ENCODE measurements around the gene MYMX.

The MYMX gene

DNA sequence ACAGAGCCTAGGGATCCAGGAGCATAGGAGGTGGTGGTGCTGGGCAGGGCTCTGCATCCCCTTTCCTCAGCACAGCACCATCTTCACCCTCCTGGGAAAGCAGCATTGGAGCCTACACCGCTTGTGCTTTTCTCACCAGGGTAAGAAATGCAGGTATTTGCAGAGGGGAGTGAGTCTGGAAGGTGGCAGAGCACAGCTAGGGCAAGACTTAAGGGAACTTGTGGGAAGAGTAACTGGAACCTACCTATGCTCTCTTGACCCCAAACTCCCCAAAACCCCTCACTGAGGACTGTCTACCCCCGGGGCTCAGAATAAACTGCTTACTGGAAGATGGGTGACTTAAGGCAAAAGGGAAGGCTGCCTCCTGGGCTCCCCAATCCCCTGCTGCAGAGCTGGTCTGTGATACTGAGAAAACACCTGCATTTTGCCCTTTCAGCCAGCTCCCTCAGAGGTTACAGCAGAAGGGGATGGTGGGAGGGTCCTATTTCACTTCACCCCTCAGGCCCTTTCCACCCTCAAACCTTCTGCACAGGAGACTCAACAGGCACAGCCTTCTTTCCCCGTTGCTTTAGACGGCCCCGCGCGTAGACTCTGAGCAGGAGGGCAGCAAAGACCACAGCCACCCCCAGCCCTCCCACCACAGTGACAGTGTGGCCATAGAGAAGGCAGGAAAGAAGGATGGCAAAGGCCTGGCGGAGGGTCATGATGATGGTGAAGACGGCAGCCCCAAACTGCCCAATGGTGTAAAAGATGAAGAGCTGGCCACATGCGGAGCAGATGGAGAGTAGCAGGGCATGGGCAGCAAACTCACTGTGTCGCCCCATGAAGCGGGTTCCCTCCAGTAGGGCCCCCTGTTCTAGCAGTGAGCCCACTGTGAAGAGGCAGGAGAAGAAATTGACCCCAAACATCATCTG, 37.7 kb downstream of the MYMX start:
- no peaks in the 10 kb centered on the region for H3K9me3 ChIP-seq (ENCODE audit: control insufficient read depth, insufficient read depth, low read length)
- H3K4me1 ChIP-seq (ENCODE audit: insufficient read depth, low read length), result 0 out of 2 replicates have a peak, but pooled peaks cover 3% of the 10 kb centered on the region
- H3K9ac ChIP-seq (ENCODE audit: low read depth, low read length), result no peak overlapping the region
- peaks cover 36% of the 10 kb centered on the region for H3K36me3 ChIP-seq (ENCODE audit: insufficient read depth, low read length)

GRCh38 chr6:44255105-44255808, 38.5 kb downstream of the MYMX start:
- Histone ChIP-seq H3K9ac (ENCODE audit: low read depth, low read length) (peak overlapping the region; percentile 57; the same call in 1 of the 2 replicates), H3K4me1 (ENCODE audit: insufficient read depth, low read length) (0 out of 2 replicates have a peak, but pooled peaks cover 3% of the 10 kb centered on the region), H3K36me3 (ENCODE audit: insufficient read depth, low read length) (peaks cover 28% of the 10 kb centered on the region), H3K9me3 (ENCODE audit: control insufficient read depth, insufficient read depth, low read length) (no peaks in the 10 kb centered on the region)

- Histone ChIP-seq H3K36me3 (ENCODE audit: insufficient read depth, low read length) (peaks cover 19% of the 10 kb centered on the region), H3K9me3 (ENCODE audit: control insufficient read depth, insufficient read depth, low read length) (no peaks in the 10 kb centered on the region), H3K4me1 (ENCODE audit: insufficient read depth, low read length) (0 out of 2 replicates have a peak, but pooled peaks cover 3% of the 10 kb centered on the region), H3K9ac (ENCODE audit: low read depth, low read length) (peak overlapping the region; percentile 57)
Observed at GRCh38 chr6:44255871-44256774, 39.4 kb downstream of the MYMX start.

DNA sequence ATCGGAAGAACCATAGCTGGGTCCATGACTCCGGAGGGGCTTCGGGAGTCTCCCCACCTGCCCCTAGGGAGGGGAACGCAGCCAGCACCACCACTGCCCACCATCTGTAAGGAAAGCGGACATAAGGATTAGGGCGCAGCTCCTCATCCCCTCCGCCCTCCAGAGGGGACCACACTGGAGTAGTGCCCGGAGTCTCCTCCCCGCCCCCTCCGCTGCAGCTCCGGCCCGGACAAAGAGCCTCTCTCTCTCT, 40.0 kb downstream of the MYMX start:
- Histone ChIP-seq H3K9ac (ENCODE audit: low read depth, low read length) (peak overlapping the region; percentile 57), H3K9me3 (ENCODE audit: control insufficient read depth, insufficient read depth, low read length) (no peaks in the 10 kb centered on the region), H3K4me1 (ENCODE audit: insufficient read depth, low read length) (0 out of 2 replicates have a peak, but pooled peaks cover 3% of the 10 kb centered on the region), H3K36me3 (ENCODE audit: insufficient read depth, low read length) (peaks cover 14% of the 10 kb centered on the region)

GRCh38 chr6:44257025-44257752, 40.5 kb downstream of the MYMX start, which contains the start of gene SLC35B2:
Gene SLC35B2 (minus strand): TSS chr6:44257528. CDS start chr6:44257410, 118 bp downstream.
- H3K9ac ChIP-seq (ENCODE audit: low read depth, low read length), result peak within 1 kb of the TSS; percentile 57
- H3K9me3 ChIP-seq (ENCODE audit: control insufficient read depth, insufficient read depth, low read length), result no peaks in the 10 kb centered on the region
- H3K36me3 ChIP-seq (ENCODE audit: insufficient read depth, low read length), result peaks cover 9% of the 10 kb centered on the region
- H3K4me1 ChIP-seq (ENCODE audit: insufficient read depth, low read length), result 0 out of 2 replicates have a peak, but pooled peaks cover 3% of the 10 kb centered on the region

GRCh38 chr6:44257753-44258324, 41.1 kb downstream of the MYMX start:
- H3K36me3 ChIP-seq (ENCODE audit: insufficient read depth, low read length), result peaks cover 7% of the 10 kb centered on the region; the same call in 1 of the 2 replicates
- no peaks in the 10 kb centered on the region for H3K9me3 ChIP-seq (ENCODE audit: control insufficient read depth, insufficient read depth, low read length)
- peak overlapping the region; percentile 57 for H3K9ac ChIP-seq (ENCODE audit: low read depth, low read length)
- peaks cover 7% of the 10 kb centered on the region; the same call in 1 of the 2 replicates for H3K4me1 ChIP-seq (ENCODE audit: insufficient read depth, low read length)

- peaks cover 12% of the 10 kb centered on the region; the same call in 1 of the 2 replicates for H3K4me1 ChIP-seq (ENCODE audit: insufficient read depth, low read length)
- H3K9ac ChIP-seq (ENCODE audit: low read depth, low read length), result no peak overlapping the region
- H3K9me3 ChIP-seq (ENCODE audit: control insufficient read depth, insufficient read depth, low read length), result no peaks in the 10 kb centered on the region
- H3K36me3 ChIP-seq (ENCODE audit: insufficient read depth, low read length), result peaks cover 5% of the 10 kb centered on the region; the same call in 1 of the 2 replicates
Observed at GRCh38 chr6:44258325-44258863, 41.7 kb downstream of the MYMX start.

- Histone ChIP-seq H3K9ac (ENCODE audit: low read depth, low read length) (no peak overlapping the region), H3K4me1 (ENCODE audit: insufficient read depth, low read length) (peaks cover 17% of the 10 kb centered on the region; the same call in 1 of the 2 replicates), H3K9me3 (ENCODE audit: control insufficient read depth, insufficient read depth, low read length) (no peaks in the 10 kb centered on the region), H3K36me3 (ENCODE audit: insufficient read depth, low read length) (peaks cover under 1% of the 10 kb centered on the region; the same call in 1 of the 2 replicates)
Observed at GRCh38 chr6:44258921-44259320, 42.2 kb downstream of the MYMX start.

DNA sequence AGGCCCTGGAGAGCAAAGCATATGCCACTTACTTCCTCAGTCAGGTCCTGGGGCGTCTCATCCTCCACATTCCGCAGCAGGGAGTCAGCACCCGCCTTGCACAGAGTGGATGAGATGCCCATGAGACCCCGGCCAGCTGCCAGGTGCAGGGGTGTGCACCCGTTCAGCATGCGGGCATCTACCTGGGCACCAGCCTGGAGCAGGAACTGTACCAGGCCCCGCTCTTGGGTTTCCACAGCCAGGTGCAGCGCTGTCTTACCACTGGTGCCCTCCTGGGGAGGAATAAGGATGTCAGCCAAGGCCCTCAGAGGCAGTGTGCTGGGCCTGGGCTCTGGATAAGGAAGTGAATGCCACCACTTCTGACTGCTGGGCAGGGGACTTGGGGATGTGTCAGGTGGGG, 43.3 kb downstream of the MYMX start:
- Histone ChIP-seq H3K9ac (ENCODE audit: low read depth, low read length) (no peak overlapping the region), H3K36me3 (ENCODE audit: insufficient read depth, low read length) (no peaks in the 10 kb centered on the region), H3K9me3 (ENCODE audit: control insufficient read depth, insufficient read depth, low read length) (no peaks in the 10 kb centered on the region), H3K4me1 (ENCODE audit: insufficient read depth, low read length) (peaks cover 17% of the 10 kb centered on the region; the same call in 1 of the 2 replicates)

DNA sequence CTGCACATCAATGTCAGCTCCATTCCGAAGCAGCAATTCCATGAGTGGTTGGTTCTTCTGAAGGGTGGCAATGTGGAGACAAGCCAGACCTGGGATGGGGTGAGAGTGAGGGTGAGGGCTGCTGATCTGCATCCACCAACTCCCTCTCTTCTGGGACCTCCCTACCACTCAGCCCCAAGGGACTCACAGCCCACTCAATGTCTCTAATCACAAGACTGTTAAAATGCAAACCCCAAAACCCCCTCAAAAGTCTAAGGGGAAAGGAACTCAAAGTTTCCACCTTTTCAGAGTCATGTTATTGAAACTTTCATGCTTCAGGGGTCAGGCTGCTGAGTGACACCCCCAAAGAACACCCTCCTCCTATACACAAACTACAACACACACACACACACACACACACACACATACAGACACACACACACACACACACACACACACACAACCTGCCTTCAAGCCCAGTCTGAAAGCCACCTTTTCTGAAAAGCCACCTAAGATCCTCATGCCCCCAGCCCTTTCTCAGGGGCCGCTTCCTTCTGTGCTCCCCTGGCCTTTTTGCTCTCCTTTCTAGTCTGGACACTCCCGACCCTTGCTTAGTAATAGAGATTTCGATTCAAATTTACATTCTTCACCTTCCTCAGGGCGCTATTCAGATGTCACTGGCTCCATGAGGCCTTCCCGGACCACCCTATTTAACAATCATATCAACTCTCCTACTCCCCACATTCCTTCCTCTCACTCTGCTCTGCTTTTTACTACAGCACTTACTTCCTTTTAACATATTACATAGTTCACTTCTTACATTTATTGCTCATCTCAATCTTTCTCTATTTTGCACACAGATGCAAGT, 43.9 kb downstream of the MYMX start:
- H3K9ac ChIP-seq (ENCODE audit: low read depth, low read length), result no peak overlapping the region
- no peaks in the 10 kb centered on the region for H3K36me3 ChIP-seq (ENCODE audit: insufficient read depth, low read length)
- H3K9me3 ChIP-seq (ENCODE audit: control insufficient read depth, insufficient read depth, low read length), result no peaks in the 10 kb centered on the region
- H3K4me1 ChIP-seq (ENCODE audit: insufficient read depth, low read length), result peaks cover 17% of the 10 kb centered on the region; the same call in 1 of the 2 replicates

- Histone ChIP-seq H3K9me3 (ENCODE audit: control insufficient read depth, insufficient read depth, low read length) (no peaks in the 10 kb centered on the region), H3K4me1 (ENCODE audit: insufficient read depth, low read length) (peaks cover 17% of the 10 kb centered on the region; the same call in 1 of the 2 replicates), H3K36me3 (ENCODE audit: insufficient read depth, low read length) (no peaks in the 10 kb centered on the region), H3K9ac (ENCODE audit: low read depth, low read length) (no peak overlapping the region)
Observed at GRCh38 chr6:44261581-44261980, 44.9 kb downstream of the MYMX start.
